Memory B cell (primary cell): ENCODE results near the gene SLC6A2.
"Not testable (repeated sequence)": the region's sequence is repeated elsewhere in the genome, so short reads cannot be mapped to it uniquely, and the experiment has no call there.

ENCODE experiments used
- ATAC-seq: fragments of 150-1000 bp; cut with Tn5 transposase; 2 replicates; pipeline ENCODE4 v1.10.0; 2021; ENCODE audit warnings: low read depth, mild to moderate bottlenecking, moderate library complexity
- DNase-seq, 2 donors: peaks; one replicate each; pipeline ENCODE4 v3.0.0; 2022; ENCODE audit warnings: low spot score in 2 of 2
- H3K27ac Mint-ChIP-seq: one replicate; pipeline ENCODE4 v1.8.0; 2022; ENCODE audit warnings: mild to moderate bottlenecking, moderate library complexity, mixed read lengths
- H3K27me3 Mint-ChIP-seq: one replicate; pipeline ENCODE4 v1.8.0; 2022; ENCODE audit warnings: mixed read lengths
- H3K36me3 Mint-ChIP-seq: one replicate; pipeline ENCODE4 v1.8.0; 2022; ENCODE audit warnings: mild to moderate bottlenecking, mixed read lengths
- H3K4me1 Mint-ChIP-seq: one replicate; pipeline ENCODE4 v1.8.0; 2022; ENCODE audit warnings: mixed read lengths
- H3K4me3 Mint-ChIP-seq: one replicate; pipeline ENCODE4 v1.8.0; 2022; ENCODE audit warnings: mild to moderate bottlenecking, moderate library complexity, mixed read lengths
- H3K9me3 Mint-ChIP-seq: one replicate; pipeline ENCODE4 v1.8.0; 2022; ENCODE audit warnings: mixed read lengths

The SLC6A2 gene

GRCh38 chr16:55655897-55656681, at the start of gene SLC6A2:
Gene SLC6A2 (plus strand): TSS chr16:55655988. CDS start chr16:55656695, 707 bp downstream.
- Mint-ChIP-seq H3K27me3 (peaks cover 6% of the 10 kb centered on the region), H3K9me3 (peaks cover 1% of the 10 kb centered on the region), H3K4me3 (no peak within 1 kb of the TSS), H3K36me3 (no peaks in the 10 kb centered on the region), H3K4me1 (no peaks in the 10 kb centered on the region), H3K27ac (no peak within 1 kb of the TSS)
- ATAC-seq (no peak), DNase-seq (no peak)

GRCh38 chr16:55613613-55614335, 42.0 kb upstream of the SLC6A2 start:
- H3K36me3 Mint-ChIP-seq = no peaks in the 10 kb centered on the region
- H3K27me3 Mint-ChIP-seq = peaks cover 2% of the 10 kb centered on the region
- DNase-seq (no peak), ATAC-seq (no peak)
- H3K9me3 Mint-ChIP-seq = peaks cover 16% of the 10 kb centered on the region
- H3K27ac Mint-ChIP-seq = no peak overlapping the region
- H3K4me3 Mint-ChIP-seq = no peak overlapping the region
- no peaks in the 10 kb centered on the region for H3K4me1 Mint-ChIP-seq

- DNase-seq = no peak
- no peak for ATAC-seq
Measured at GRCh38 chr16:55615071-55615470, 40.7 kb upstream of the SLC6A2 start.

GRCh38 chr16:55615670-55616069, 40.1 kb upstream of the SLC6A2 start:
- H3K4me1 Mint-ChIP-seq, H3K27me3 Mint-ChIP-seq, H3K36me3 Mint-ChIP-seq, H3K4me3 Mint-ChIP-seq, H3K27ac Mint-ChIP-seq, ATAC-seq, DNase-seq: not testable (repeated sequence)
- peaks cover 10% of the 10 kb centered on the region for H3K9me3 Mint-ChIP-seq

More at GRCh38 chr16:55615071-55615470, 40.7 kb upstream of the SLC6A2 start:
- Mint-ChIP-seq H3K36me3 (no peaks in the 10 kb centered on the region), H3K27me3 (peaks cover 2% of the 10 kb centered on the region), H3K9me3 (peaks cover 15% of the 10 kb centered on the region), H3K27ac (no peak overlapping the region), H3K4me1 (no peaks in the 10 kb centered on the region), H3K4me3 (no peak overlapping the region)

DNA sequence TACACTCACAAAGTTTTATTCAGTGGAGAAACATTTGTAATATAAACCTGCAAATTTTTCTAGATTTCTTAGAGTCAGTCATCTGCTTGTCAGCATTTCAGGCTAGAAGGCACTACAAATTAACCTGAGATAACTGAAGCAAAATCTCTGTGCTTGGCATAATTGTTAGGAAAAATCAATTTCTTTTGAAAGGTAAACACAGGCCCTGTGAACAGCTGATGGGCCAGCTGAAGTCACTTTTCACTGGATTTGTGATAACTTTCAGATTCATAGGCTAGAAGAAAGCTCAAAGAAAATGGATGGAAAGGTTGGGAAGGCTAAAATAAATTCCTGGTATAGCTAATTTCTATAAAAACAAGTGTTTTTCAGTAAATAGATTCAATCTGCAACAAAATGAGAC, 34.0 kb upstream of the SLC6A2 start:
- ATAC-seq (no peak), DNase-seq (no peak)
- no peaks in the 10 kb centered on the region for H3K4me1 Mint-ChIP-seq
- H3K4me3 Mint-ChIP-seq = no peak overlapping the region
- H3K27ac Mint-ChIP-seq = no peak overlapping the region
- no peaks in the 10 kb centered on the region for H3K36me3 Mint-ChIP-seq
- H3K9me3 Mint-ChIP-seq = peaks cover 9% of the 10 kb centered on the region
- H3K27me3 Mint-ChIP-seq = no peaks in the 10 kb centered on the region

DNA sequence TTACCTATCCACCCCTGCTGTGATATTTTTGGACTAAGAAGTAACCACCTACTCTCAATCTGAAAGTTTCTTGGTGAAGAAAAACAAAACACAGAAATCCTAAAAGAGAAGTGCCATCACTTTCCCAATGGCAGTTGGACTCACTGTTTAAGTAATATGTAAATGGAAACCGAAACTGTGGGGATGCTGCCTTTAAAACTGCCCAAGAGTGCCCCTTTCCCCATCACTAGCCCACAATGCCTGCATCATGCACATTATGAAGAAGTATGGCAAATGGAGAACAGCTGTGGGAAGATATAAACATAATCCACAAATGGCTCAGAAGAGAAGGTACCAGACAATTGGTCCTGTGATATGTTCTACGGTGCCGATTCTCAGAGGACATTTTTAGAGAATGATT, 33.5 kb upstream of the SLC6A2 start:
- H3K4me1 Mint-ChIP-seq = no peaks in the 10 kb centered on the region
- no peak overlapping the region for H3K27ac Mint-ChIP-seq
- no peak for ATAC-seq
- no peaks in the 10 kb centered on the region for H3K36me3 Mint-ChIP-seq
- no peak overlapping the region for H3K4me3 Mint-ChIP-seq
- H3K9me3 Mint-ChIP-seq = peaks cover 7% of the 10 kb centered on the region
- no peaks in the 10 kb centered on the region for H3K27me3 Mint-ChIP-seq
- no peak for DNase-seq

DNA sequence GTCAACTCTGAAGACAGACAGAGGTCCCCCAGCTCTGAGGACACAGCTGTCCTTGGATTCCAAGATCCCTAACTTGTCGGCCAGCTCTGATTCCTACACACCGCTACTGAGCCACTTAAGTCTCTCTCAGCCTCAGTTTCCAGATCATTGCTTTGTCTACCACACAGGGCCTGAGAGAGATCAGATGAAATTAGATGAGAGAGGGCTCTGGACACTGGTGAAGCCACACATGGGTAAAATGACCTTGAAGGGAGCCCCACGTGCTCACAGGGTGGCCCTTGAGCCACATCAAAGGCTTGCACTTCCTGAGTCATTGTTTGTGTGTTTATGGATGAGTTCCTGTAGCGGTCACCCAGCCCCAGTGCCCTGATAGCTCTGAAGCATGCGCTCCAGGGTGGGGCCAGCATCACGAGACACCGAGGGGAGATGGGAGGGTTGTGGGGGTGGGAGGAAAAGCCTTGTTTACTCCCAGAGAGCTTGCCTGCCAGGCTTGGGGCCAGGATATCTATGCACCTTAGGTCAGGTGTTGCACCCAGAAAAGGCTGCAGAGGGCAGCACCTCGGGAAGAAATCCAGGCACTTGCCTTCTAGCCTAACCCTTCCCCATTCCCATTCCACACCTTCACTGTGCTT, 32.7 kb upstream of the SLC6A2 start:
- H3K27me3 Mint-ChIP-seq = no peaks in the 10 kb centered on the region
- no peak for DNase-seq
- H3K27ac Mint-ChIP-seq = no peak overlapping the region
- no peak overlapping the region for H3K4me3 Mint-ChIP-seq
- H3K4me1 Mint-ChIP-seq = no peaks in the 10 kb centered on the region
- ATAC-seq = no peak
- no peaks in the 10 kb centered on the region for H3K36me3 Mint-ChIP-seq
- H3K9me3 Mint-ChIP-seq = peaks cover 7% of the 10 kb centered on the region

- no peak for ATAC-seq
- Mint-ChIP-seq H3K4me1 (no peaks in the 10 kb centered on the region), H3K9me3 (peaks cover 6% of the 10 kb centered on the region), H3K27me3 (no peaks in the 10 kb centered on the region), H3K36me3 (no peaks in the 10 kb centered on the region), H3K27ac (no peak overlapping the region), H3K4me3 (no peak overlapping the region)
- no peak for DNase-seq
Measured at GRCh38 chr16:55623640-55624039, 32.1 kb upstream of the SLC6A2 start.

- Mint-ChIP-seq H3K4me1 (no peaks in the 10 kb centered on the region), H3K4me3 (no peak overlapping the region), H3K27ac (no peak overlapping the region), H3K9me3 (peaks cover 3% of the 10 kb centered on the region), H3K27me3 (no peaks in the 10 kb centered on the region), H3K36me3 (no peaks in the 10 kb centered on the region)
- ATAC-seq (no peak), DNase-seq (no peak)
Measured at GRCh38 chr16:55624696-55625095, 31.1 kb upstream of the SLC6A2 start.

GRCh38 chr16:55625843-55626242, 29.9 kb upstream of the SLC6A2 start:
- no peaks in the 10 kb centered on the region for H3K4me1 Mint-ChIP-seq
- no peak overlapping the region for H3K4me3 Mint-ChIP-seq
- no peak for ATAC-seq
- H3K27ac Mint-ChIP-seq = no peak overlapping the region
- H3K36me3 Mint-ChIP-seq = no peaks in the 10 kb centered on the region
- peaks cover 3% of the 10 kb centered on the region for H3K27me3 Mint-ChIP-seq
- DNase-seq = no peak
- peaks cover 1% of the 10 kb centered on the region for H3K9me3 Mint-ChIP-seq

DNA sequence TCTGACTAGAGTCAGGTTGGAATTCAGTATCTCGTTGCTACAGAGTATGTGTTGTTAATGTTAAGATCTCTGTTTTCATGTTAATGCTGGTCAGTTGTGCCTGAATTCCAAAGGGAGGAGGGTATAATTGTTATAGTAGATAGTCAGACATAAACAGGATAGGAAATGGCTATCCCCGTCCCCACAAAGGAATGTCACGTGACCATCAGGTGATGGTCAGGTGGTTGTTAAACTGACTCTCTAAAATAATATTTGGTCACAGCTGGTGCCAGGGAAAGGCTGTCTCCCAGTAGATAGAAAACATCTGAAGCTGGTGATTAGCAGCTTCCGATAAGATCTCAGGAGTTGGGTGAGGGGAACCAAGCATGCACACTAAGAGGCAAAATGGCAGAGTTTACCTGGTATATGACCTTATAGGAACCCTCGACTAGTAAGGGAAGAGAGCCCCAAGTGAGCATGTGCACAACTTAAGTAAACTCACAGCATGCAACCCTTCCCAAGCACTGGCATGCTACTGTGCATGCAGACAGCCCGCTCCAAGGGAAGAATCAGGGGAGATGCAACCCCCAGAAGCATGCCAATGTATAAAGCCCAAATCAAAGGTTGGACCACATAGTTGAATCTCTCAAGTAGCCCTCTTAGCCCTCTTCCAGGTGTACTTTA, 27.4 kb upstream of the SLC6A2 start:
- Mint-ChIP-seq H3K9me3 (peaks cover 1% of the 10 kb centered on the region), H3K4me1 (no peaks in the 10 kb centered on the region), H3K36me3 (no peaks in the 10 kb centered on the region), H3K27ac (no peak overlapping the region), H3K4me3 (no peak overlapping the region), H3K27me3 (peaks cover 3% of the 10 kb centered on the region)
- ATAC-seq (no peak), DNase-seq (no peak)

DNA sequence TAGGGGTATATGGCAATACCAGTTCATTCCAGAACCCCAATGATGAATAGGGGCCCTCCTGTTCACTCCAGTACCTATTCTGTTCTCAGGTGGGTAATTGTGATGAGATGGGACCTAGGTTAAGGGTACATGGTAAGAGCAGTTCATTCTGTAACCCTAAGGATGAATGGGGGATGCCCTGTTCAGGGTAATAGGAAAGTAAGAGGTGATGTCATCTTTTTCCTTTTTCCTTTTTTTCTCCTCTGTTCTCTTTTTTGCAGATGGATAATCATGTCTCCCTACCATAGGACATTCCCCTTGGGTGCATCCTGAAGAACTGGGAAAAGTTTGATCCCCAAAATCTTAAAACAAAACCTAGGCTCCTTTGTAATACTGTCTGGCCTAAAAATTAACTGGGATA, 25.0 kb upstream of the SLC6A2 start:
- ATAC-seq (no peak), DNase-seq (no peak)
- H3K9me3 Mint-ChIP-seq = no peaks in the 10 kb centered on the region
- H3K27ac Mint-ChIP-seq = no peak overlapping the region
- no peaks in the 10 kb centered on the region for H3K36me3 Mint-ChIP-seq
- peaks cover 4% of the 10 kb centered on the region for H3K27me3 Mint-ChIP-seq
- H3K4me1 Mint-ChIP-seq = no peaks in the 10 kb centered on the region
- no peak overlapping the region for H3K4me3 Mint-ChIP-seq

DNA sequence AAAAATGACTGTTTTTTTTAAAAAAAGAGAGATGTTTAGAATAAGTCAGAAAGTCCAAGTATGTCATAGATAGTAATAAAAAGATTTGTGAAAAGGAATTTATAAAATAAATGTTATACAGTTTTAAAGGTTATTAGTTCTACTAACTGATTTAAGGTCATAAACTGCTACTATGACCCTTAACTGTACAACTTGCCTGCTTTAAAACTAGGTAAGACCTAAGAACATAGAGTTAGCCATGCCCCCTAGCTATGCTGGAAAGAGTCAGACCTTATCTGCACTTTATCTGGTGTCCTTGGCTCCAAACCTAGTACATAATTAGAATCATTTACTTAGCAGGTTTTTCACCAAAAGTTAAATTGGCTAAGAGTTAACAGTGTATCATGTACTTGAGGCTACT, 23.5 kb upstream of the SLC6A2 start:
- no peaks in the 10 kb centered on the region for H3K4me1 Mint-ChIP-seq
- H3K36me3 Mint-ChIP-seq = no peaks in the 10 kb centered on the region
- DNase-seq (no peak), ATAC-seq (no peak)
- H3K9me3 Mint-ChIP-seq = no peaks in the 10 kb centered on the region
- H3K27ac Mint-ChIP-seq = no peak overlapping the region
- peaks cover 8% of the 10 kb centered on the region for H3K27me3 Mint-ChIP-seq
- H3K4me3 Mint-ChIP-seq = no peak overlapping the region

- ATAC-seq = no peak
- H3K4me1 Mint-ChIP-seq = no peaks in the 10 kb centered on the region
- H3K27ac Mint-ChIP-seq = no peak overlapping the region
- DNase-seq = no peak
- peaks cover 8% of the 10 kb centered on the region for H3K27me3 Mint-ChIP-seq
- H3K4me3 Mint-ChIP-seq = no peak overlapping the region
- H3K36me3 Mint-ChIP-seq = no peaks in the 10 kb centered on the region
- no peaks in the 10 kb centered on the region for H3K9me3 Mint-ChIP-seq
Measured at GRCh38 chr16:55634193-55634592, 21.6 kb upstream of the SLC6A2 start.
